HEK293 (cell line): ENCODE data around the gene DCC.

Source experiments
- CTCF ChIA-PET: fragments of 350-600 bp; formaldehyde crosslinking; extraction: SDS; loops from one replicate; lab custom pipeline; 2021; ENCODE audit warnings: antibody characterized with exemption; lab: Yijun Ruan, JAX
- POLR2A ChIA-PET: fragments of 300-600 bp; formaldehyde crosslinking; extraction: SDS; loops from one replicate; lab custom pipeline; 2020; ENCODE audit warnings: antibody characterized with exemption, inconsistent platforms; lab: Yijun Ruan, JAX
- H3K27ac ChIP-seq: fragments of 200-500 bp; sonication (Bioruptor generic); 2 replicates; pipeline ENCODE4 v1.5.1; 2014; ENCODE audit warnings: low read depth, low read length, control low read depth, inconsistent platforms; ENCODE audit errors: extremely low read depth
- H3K36me3 ChIP-seq, 2 experiments: fragments of 200-500 bp in 1 of 2; sonication (Bioruptor generic) in 1 of 2; 1 replicate in 1 of 2; 2 replicates in 1 of 2; pipeline ENCODE4 v1.5.1; 2014 to 2017; ENCODE audit warnings: inconsistent platforms in 2 of 2, low read length in 2 of 2; ENCODE audit not compliant: control insufficient read depth in 2 of 2, insufficient read depth in 1 of 2
- H3K4me1 ChIP-seq: fragments of 200-500 bp; sonication (Bioruptor generic); 2 replicates; pipeline ENCODE4 v1.5.1; 2014; ENCODE audit warnings: mild to moderate bottlenecking, low read length, inconsistent platforms; ENCODE audit not compliant: control insufficient read depth, insufficient read depth
- H3K4me3 ChIP-seq: 2 replicates; pipeline ENCODE4 v1.5.1; 2011; ENCODE audit warnings: low read depth, mild to moderate bottlenecking, control low read depth, low read length, moderate library complexity
- H3K9me3 ChIP-seq: fragments of 200-500 bp; sonication (Bioruptor generic); 2 replicates; pipeline ENCODE4 v1.5.1; 2014; ENCODE audit warnings: low read depth, low read length, inconsistent platforms; ENCODE audit not compliant: control insufficient read depth, insufficient read depth
- ELK4 ChIP-seq: IDR thresholded peaks from 2 replicates; pipeline ENCODE4 v1.6.1; 2011; ENCODE audit warnings: mild to moderate bottlenecking, low read depth, low read length, borderline replicate concordance
- GLIS1 ChIP-seq: fragments of 450-650 bp; formaldehyde crosslinking; IDR thresholded peaks from 2 replicates; pipeline ENCODE4 v1.5.1; 2016; ENCODE audit warnings: missing biosample characterization, missing genetic modification characterization
- MEIS1 ChIP-seq: sonication (generic); formaldehyde crosslinking; IDR thresholded peaks from 2 replicates; pipeline ENCODE4 v1.8.1; 2022; ENCODE audit warnings: missing genetic modification reagents, mild to moderate bottlenecking, borderline replicate concordance
- RBAK ChIP-seq: fragments of 450-650 bp; formaldehyde crosslinking; IDR thresholded peaks from 2 replicates; pipeline ENCODE4 v1.5.1; 2016; ENCODE audit warnings: missing biosample characterization, missing genetic modification characterization
- SALL2 ChIP-seq: fragments of 450-650 bp; formaldehyde crosslinking; IDR thresholded peaks from 2 replicates; pipeline ENCODE4 v1.5.0; 2017; ENCODE audit warnings: missing biosample characterization, mild to moderate bottlenecking, missing genetic modification characterization, borderline replicate concordance
- ZBTB44 ChIP-seq: fragments of 450-650 bp; IDR thresholded peaks from 2 replicates; pipeline ENCODE4 v1.5.1; 2018; ENCODE audit warnings: missing biosample characterization, mild to moderate bottlenecking, missing genetic modification characterization
- ZNF112 ChIP-seq: fragments of 450-650 bp; formaldehyde crosslinking; IDR thresholded peaks from 2 replicates; pipeline ENCODE4 v1.5.0; 2017; ENCODE audit warnings: missing biosample characterization, missing genetic modification characterization
- ZNF18 ChIP-seq: fragments of 450-650 bp; formaldehyde crosslinking; IDR thresholded peaks from 2 replicates; pipeline ENCODE4 v1.5.1; 2016; ENCODE audit warnings: missing biosample characterization, missing genetic modification characterization
- ZNF280C ChIP-seq: fragments of 450-650 bp; formaldehyde crosslinking; IDR thresholded peaks from 2 replicates; pipeline ENCODE4 v1.5.1; 2016; ENCODE audit warnings: missing biosample characterization, missing genetic modification characterization
- ZNF433 ChIP-seq: fragments of 450-650 bp; formaldehyde crosslinking; IDR thresholded peaks from 2 replicates; pipeline ENCODE4 v1.5.1; 2016; ENCODE audit warnings: missing biosample characterization, missing genetic modification characterization, low read depth
- ZNF660 ChIP-seq: fragments of 450-650 bp; IDR thresholded peaks from 2 replicates; pipeline ENCODE4 v1.5.1; 2018; ENCODE audit warnings: missing biosample characterization, mild to moderate bottlenecking, missing genetic modification characterization
- ZNF76 ChIP-seq: fragments of 450-650 bp; formaldehyde crosslinking; IDR thresholded peaks from 2 replicates; pipeline ENCODE4; 2016; ENCODE audit warnings: low read depth, missing biosample characterization, missing genetic modification characterization, borderline replicate concordance
- ZNF785 ChIP-seq: fragments of 450-650 bp; formaldehyde crosslinking; IDR thresholded peaks from 2 replicates; pipeline ENCODE4 v1.5.1; 2016; ENCODE audit warnings: missing biosample characterization, missing genetic modification characterization
- ZNF791 ChIP-seq: fragments of 450-650 bp; formaldehyde crosslinking; IDR thresholded peaks from 2 replicates; pipeline ENCODE4 v1.5.1; 2016; ENCODE audit warnings: missing biosample characterization, missing genetic modification characterization
- ZSCAN16 ChIP-seq: fragments of 450-650 bp; formaldehyde crosslinking; IDR thresholded peaks from 2 replicates; pipeline ENCODE4 v1.5.1; 2016; ENCODE audit warnings: missing biosample characterization, missing genetic modification characterization
- TF ChIP-seq, protein P1 (sequence below): fragments of 450-650 bp; formaldehyde crosslinking; IDR thresholded peaks from 2 replicates; pipeline ENCODE4 v1.5.1; 2016; ENCODE audit warnings: missing biosample characterization, missing genetic modification characterization
- TF ChIP-seq, protein P2 (sequence below): fragments of 450-650 bp; formaldehyde crosslinking; IDR thresholded peaks from 2 replicates; pipeline ENCODE4 v1.5.1; 2016; ENCODE audit warnings: missing biosample characterization, missing genetic modification characterization
- TF ChIP-seq, protein P3 (sequence below): fragments of 450-650 bp; formaldehyde crosslinking; IDR thresholded peaks from 2 replicates; pipeline ENCODE4 v1.5.1; 2016; ENCODE audit warnings: missing biosample characterization, missing genetic modification characterization
- TF ChIP-seq, protein P4 (sequence below): fragments of 450-650 bp; formaldehyde crosslinking; IDR thresholded peaks from 2 replicates; pipeline ENCODE4 v1.5.1; 2016; ENCODE audit warnings: missing biosample characterization, missing genetic modification characterization

The DCC gene

DNA sequence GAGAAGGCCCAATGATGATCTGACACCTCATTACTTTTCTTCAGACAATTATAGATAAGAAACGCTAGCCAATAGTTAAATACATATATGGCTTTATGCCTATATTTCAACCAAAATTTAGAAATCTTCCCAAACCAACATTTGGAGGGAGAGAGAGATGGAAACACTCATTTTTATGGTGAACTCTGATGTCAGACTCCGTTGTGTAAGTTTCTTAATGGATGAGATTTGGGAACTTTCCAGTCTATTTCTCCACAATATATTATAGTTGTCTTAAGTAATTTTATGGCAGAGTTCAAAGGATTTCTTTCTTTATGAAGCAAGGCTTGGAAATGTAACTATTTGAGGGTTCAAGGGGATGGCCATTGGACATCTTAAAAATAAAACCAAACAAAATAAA, 407.0 kb downstream of the DCC start:
- no peak overlapping the region for H3K27ac ChIP-seq
- H3K36me3 ChIP-seq: no peaks in the 10 kb centered on the region
- TF ChIP-seq ZNF112: no peak
- TF ChIP-seq GLIS1: no peak
- TF ChIP-seq, protein P1, sequence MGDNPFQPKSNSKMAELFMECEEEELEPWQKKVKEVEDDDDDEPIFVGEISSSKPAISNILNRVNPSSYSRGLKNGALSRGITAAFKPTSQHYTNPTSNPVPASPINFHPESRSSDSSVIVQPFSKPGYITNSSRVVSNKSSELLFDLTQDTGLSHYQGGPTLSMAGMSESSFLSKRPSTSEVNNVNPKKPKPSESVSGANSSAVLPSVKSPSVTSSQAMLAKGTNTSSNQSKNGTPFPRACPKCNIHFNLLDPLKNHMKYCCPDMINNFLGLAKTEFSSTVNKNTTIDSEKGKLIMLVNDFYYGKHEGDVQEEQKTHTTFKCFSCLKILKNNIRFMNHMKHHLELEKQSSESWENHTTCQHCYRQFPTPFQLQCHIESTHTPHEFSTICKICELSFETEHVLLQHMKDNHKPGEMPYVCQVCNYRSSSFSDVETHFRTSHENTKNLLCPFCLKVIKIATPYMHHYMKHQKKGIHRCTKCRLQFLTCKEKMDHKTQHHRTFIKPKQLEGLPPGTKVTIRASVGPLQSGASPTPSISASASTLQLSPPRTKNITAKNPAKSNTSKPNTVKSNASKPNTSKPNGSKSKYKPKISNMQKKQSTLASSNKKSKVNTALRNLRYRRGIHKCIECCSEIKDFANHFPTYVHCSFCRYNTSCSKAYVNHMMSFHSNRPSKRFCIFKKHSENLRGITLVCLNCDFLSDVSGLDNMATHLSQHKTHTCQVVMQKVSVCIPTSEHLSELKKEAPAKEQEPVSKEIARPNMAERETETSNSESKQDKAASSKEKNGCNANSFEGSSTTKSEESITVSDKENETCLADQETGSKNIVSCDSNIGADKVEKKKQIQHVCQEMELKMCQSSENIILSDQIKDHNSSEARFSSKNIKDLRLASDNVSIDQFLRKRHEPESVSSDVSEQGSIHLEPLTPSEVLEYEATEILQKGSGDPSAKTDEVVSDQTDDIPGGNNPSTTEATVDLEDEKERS (tag by site-specific recombination): no peak
- no peak for TF ChIP-seq ZNF660 (tag by site-specific recombination)
- no peak for TF ChIP-seq ZBTB44 (tag by site-specific recombination)
- TF ChIP-seq ZNF18: no peak
- TF ChIP-seq, protein P2, sequence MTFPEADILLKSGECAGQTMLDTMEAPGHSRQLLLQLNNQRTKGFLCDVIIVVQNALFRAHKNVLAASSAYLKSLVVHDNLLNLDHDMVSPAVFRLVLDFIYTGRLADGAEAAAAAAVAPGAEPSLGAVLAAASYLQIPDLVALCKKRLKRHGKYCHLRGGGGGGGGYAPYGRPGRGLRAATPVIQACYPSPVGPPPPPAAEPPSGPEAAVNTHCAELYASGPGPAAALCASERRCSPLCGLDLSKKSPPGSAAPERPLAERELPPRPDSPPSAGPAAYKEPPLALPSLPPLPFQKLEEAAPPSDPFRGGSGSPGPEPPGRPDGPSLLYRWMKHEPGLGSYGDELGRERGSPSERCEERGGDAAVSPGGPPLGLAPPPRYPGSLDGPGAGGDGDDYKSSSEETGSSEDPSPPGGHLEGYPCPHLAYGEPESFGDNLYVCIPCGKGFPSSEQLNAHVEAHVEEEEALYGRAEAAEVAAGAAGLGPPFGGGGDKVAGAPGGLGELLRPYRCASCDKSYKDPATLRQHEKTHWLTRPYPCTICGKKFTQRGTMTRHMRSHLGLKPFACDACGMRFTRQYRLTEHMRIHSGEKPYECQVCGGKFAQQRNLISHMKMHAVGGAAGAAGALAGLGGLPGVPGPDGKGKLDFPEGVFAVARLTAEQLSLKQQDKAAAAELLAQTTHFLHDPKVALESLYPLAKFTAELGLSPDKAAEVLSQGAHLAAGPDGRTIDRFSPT (tag by site-specific recombination): no peak
- TF ChIP-seq ZSCAN16 (tag by site-specific recombination): no peak
- no peak for TF ChIP-seq SALL2
- no peak for TF ChIP-seq ZNF785 (tag by site-specific recombination)
- TF ChIP-seq ZNF791: no peak
- TF ChIP-seq, protein P3, sequence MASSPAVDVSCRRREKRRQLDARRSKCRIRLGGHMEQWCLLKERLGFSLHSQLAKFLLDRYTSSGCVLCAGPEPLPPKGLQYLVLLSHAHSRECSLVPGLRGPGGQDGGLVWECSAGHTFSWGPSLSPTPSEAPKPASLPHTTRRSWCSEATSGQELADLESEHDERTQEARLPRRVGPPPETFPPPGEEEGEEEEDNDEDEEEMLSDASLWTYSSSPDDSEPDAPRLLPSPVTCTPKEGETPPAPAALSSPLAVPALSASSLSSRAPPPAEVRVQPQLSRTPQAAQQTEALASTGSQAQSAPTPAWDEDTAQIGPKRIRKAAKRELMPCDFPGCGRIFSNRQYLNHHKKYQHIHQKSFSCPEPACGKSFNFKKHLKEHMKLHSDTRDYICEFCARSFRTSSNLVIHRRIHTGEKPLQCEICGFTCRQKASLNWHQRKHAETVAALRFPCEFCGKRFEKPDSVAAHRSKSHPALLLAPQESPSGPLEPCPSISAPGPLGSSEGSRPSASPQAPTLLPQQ (tag by site-specific recombination): no peak
- TF ChIP-seq ELK4: no peak
- TF ChIP-seq ZNF76: no peak
- no peak for TF ChIP-seq MEIS1
- TF ChIP-seq ZNF280C (tag by site-specific recombination): no peak
- TF ChIP-seq, protein P4, sequence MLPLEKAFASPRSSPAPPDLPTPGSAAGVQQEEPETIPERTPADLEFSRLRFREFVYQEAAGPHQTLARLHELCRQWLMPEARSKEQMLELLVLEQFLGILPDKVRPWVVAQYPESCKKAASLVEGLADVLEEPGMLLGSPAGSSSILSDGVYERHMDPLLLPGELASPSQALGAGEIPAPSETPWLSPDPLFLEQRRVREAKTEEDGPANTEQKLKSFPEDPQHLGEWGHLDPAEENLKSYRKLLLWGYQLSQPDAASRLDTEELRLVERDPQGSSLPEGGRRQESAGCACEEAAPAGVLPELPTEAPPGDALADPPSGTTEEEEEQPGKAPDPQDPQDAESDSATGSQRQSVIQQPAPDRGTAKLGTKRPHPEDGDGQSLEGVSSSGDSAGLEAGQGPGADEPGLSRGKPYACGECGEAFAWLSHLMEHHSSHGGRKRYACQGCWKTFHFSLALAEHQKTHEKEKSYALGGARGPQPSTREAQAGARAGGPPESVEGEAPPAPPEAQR (tag by site-specific recombination): no peak
- no peak for TF ChIP-seq RBAK (tag by site-specific recombination)
- no peak for TF ChIP-seq ZNF433
- H3K9me3 ChIP-seq: no peaks in the 10 kb centered on the region
- ChIA-PET CTCF (no interaction called here), POLR2A (no interaction called here)
- H3K4me3 ChIP-seq: no peak overlapping the region
- no peaks in the 10 kb centered on the region for H3K4me1 ChIP-seq
